Fibroblast of mammary gland (primary cell): ENCODE results near the gene ENPP7.

Experiments
- DNase-seq: peaks from one replicate; pipeline ENCODE4 v3.0.0-alpha.2; 2010; ENCODE audit warnings: low read depth
- H3K4me3 ChIP-seq: 2 replicates; pipeline ENCODE4 v1.5.1; 2011; ENCODE audit warnings: low read depth, mild to moderate bottlenecking, low read length, moderate library complexity; ENCODE audit not compliant: control insufficient read depth
- CTCF ChIP-seq: conservative IDR thresholded peaks from 2 replicates; pipeline ENCODE4 v1.5.1; 2011; ENCODE audit warnings: low read depth, low read length, inconsistent platforms; ENCODE audit not compliant: control insufficient read depth, insufficient read depth

ENPP7 gene

GRCh38 chr17:79732254-79732653 lies 1.5 kb downstream of the ENPP7 start:
- TF ChIP-seq CTCF = no peak
- no peak for DNase-seq
- no peak overlapping the region for H3K4me3 ChIP-seq

- TF ChIP-seq CTCF = no peak
- H3K4me3 ChIP-seq = no peak overlapping the region
- no peak for DNase-seq
These were observed 2.3 kb downstream of the ENPP7 start for GRCh38 chr17:79732804-79733691.

GRCh38 chr17:79733692-79734070 lies 2.9 kb downstream of the ENPP7 start:
- no peak for TF ChIP-seq CTCF
- no peak overlapping the region for H3K4me3 ChIP-seq
- no peak for DNase-seq

GRCh38 chr17:79735096-79735495 lies 4.4 kb downstream of the ENPP7 start:
- H3K4me3 ChIP-seq = no peak overlapping the region
- no peak for TF ChIP-seq CTCF
- no peak for DNase-seq

- TF ChIP-seq CTCF = no peak
- no peak for DNase-seq
- no peak overlapping the region for H3K4me3 ChIP-seq
These were observed 6.5 kb downstream of the ENPP7 start for GRCh38 chr17:79737046-79737921.

DNA sequence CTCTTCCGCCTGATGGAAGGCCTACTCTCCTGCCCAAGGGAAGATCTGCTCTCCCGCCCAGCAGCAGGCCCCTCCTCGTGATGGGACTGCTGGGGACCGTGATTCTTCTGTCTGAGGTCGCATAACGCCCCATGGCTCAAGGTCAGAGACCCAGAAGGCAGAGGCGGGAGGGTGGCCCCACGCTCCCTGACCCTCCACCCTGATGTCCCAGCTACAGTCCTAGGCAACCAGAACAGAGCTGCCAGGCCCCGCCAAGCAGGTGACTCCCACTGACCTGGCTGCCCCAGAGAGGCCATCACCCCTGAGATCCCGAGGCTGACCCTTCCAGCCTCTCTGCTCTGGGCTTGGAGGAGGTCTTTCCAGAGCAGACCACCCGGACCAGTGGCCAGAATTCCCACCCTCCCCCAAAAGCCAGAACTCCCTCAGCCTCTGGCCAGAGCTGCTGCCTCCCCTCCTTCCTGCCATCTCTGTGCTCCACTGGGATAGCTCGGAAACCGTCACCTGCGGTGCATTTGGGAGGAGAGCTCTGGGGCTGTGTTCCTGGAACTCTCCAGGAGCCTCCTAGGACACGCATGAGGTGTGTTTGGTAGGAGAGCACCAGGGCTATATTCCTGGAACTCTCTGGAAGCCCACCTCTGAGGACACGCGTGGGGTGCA lies 7.3 kb downstream of the ENPP7 start:
- no peak for TF ChIP-seq CTCF
- DNase-seq = no peak
- no peak overlapping the region for H3K4me3 ChIP-seq
